HEK293 (cell line): ENCODE results near the gene PPP6C.

ENCODE experiments used
- CTCF ChIA-PET: fragments of 350-600 bp; formaldehyde crosslinking; extraction: SDS; loops from one replicate; lab custom pipeline; 2021; ENCODE audit warnings: antibody characterized with exemption; lab: Yijun Ruan, JAX
- POLR2A ChIA-PET: fragments of 300-600 bp; formaldehyde crosslinking; extraction: SDS; loops from one replicate; lab custom pipeline; 2020; ENCODE audit warnings: antibody characterized with exemption, inconsistent platforms; lab: Yijun Ruan, JAX
- H3K27ac ChIP-seq: fragments of 200-500 bp; sonication (Bioruptor generic); 2 replicates; pipeline ENCODE4 v1.5.1; 2014; ENCODE audit warnings: low read depth, low read length, control low read depth, inconsistent platforms; ENCODE audit errors: extremely low read depth
- H3K36me3 ChIP-seq, 2 experiments: fragments of 200-500 bp in 1 of 2; sonication (Bioruptor generic) in 1 of 2; 1 replicate in 1 of 2; 2 replicates in 1 of 2; pipeline ENCODE4 v1.5.1; 2014 to 2017; ENCODE audit warnings: inconsistent platforms in 2 of 2, low read length in 2 of 2; ENCODE audit not compliant: control insufficient read depth in 2 of 2, insufficient read depth in 1 of 2
- H3K4me1 ChIP-seq: fragments of 200-500 bp; sonication (Bioruptor generic); 2 replicates; pipeline ENCODE4 v1.5.1; 2014; ENCODE audit warnings: mild to moderate bottlenecking, low read length, inconsistent platforms; ENCODE audit not compliant: control insufficient read depth, insufficient read depth
- H3K4me3 ChIP-seq: 2 replicates; pipeline ENCODE4 v1.5.1; 2011; ENCODE audit warnings: low read depth, mild to moderate bottlenecking, control low read depth, low read length, moderate library complexity
- H3K9me3 ChIP-seq: fragments of 200-500 bp; sonication (Bioruptor generic); 2 replicates; pipeline ENCODE4 v1.5.1; 2014; ENCODE audit warnings: low read depth, low read length, inconsistent platforms; ENCODE audit not compliant: control insufficient read depth, insufficient read depth
- EGR2 ChIP-seq: fragments of 450-650 bp; formaldehyde crosslinking; IDR thresholded peaks from 2 replicates; pipeline ENCODE4 v1.5.1; 2016; ENCODE audit warnings: low read depth, missing biosample characterization, missing genetic modification characterization
- HOXC10 ChIP-seq: sonication (generic); formaldehyde crosslinking; IDR thresholded peaks from 2 replicates; pipeline ENCODE4 v1.8.1; 2023; ENCODE audit warnings: mild to moderate bottlenecking, missing genetic modification reagents
- ZBTB17 ChIP-seq: fragments of 450-650 bp; formaldehyde crosslinking; IDR thresholded peaks from 2 replicates; pipeline ENCODE4 v1.5.1; 2016; ENCODE audit warnings: missing biosample characterization, missing genetic modification characterization
- ZBTB21 ChIP-seq: fragments of 450-650 bp; formaldehyde crosslinking; IDR thresholded peaks from 2 replicates; pipeline ENCODE4 v1.5.1; 2017; ENCODE audit warnings: missing biosample characterization, missing genetic modification characterization
- ZBTB48 ChIP-seq: fragments of 450-650 bp; formaldehyde crosslinking; IDR thresholded peaks from 2 replicates; pipeline ENCODE4 v1.5.1; 2016; ENCODE audit warnings: missing biosample characterization, missing genetic modification characterization
- ZFP3 ChIP-seq: fragments of 450-650 bp; formaldehyde crosslinking; IDR thresholded peaks from 2 replicates; pipeline ENCODE4 v1.5.1; 2016; ENCODE audit warnings: low read depth, missing biosample characterization, missing genetic modification characterization
- ZNF169 ChIP-seq: fragments of 450-650 bp; formaldehyde crosslinking; IDR thresholded peaks from 2 replicates; pipeline ENCODE4 v1.5.1; 2016; ENCODE audit warnings: missing biosample characterization, missing genetic modification characterization
- ZNF174 ChIP-seq: fragments of 450-650 bp; formaldehyde crosslinking; IDR thresholded peaks from 2 replicates; pipeline ENCODE4 v1.5.0; 2017; ENCODE audit warnings: missing biosample characterization, mild to moderate bottlenecking, missing genetic modification characterization
- ZNF175 ChIP-seq: fragments of 450-650 bp; formaldehyde crosslinking; IDR thresholded peaks from 2 replicates; pipeline ENCODE4 v1.5.1; 2016; ENCODE audit warnings: missing biosample characterization, missing genetic modification characterization
- ZNF394 ChIP-seq: fragments of 450-650 bp; formaldehyde crosslinking; IDR thresholded peaks from 2 replicates; pipeline ENCODE4 v1.5.1; 2016; ENCODE audit warnings: missing biosample characterization, missing genetic modification characterization, mild to moderate bottlenecking, moderate library complexity, borderline replicate concordance
- ZNF488 ChIP-seq: fragments of 450-650 bp; formaldehyde crosslinking; IDR thresholded peaks from 2 replicates; pipeline ENCODE4 v1.5.1; 2016; ENCODE audit warnings: missing biosample characterization, missing genetic modification characterization
- ZNF558 ChIP-seq: fragments of 450-650 bp; formaldehyde crosslinking; IDR thresholded peaks from 2 replicates; pipeline ENCODE4 v1.5.1; 2016; ENCODE audit warnings: missing biosample characterization, missing genetic modification characterization
- ZNF600 ChIP-seq: fragments of 450-650 bp; formaldehyde crosslinking; IDR thresholded peaks from 2 replicates; pipeline ENCODE4 v1.5.1; 2016; ENCODE audit warnings: missing biosample characterization, missing genetic modification characterization
- ZNF654 ChIP-seq: fragments of 450-650 bp; formaldehyde crosslinking; IDR thresholded peaks from 2 replicates; pipeline ENCODE4 v1.5.1; 2016; ENCODE audit warnings: low read depth, missing biosample characterization, missing genetic modification characterization
- TF ChIP-seq, protein P1 (sequence below): fragments of 450-650 bp; formaldehyde crosslinking; IDR thresholded peaks from 2 replicates; pipeline ENCODE4 v1.5.1; 2016; ENCODE audit warnings: missing biosample characterization, missing genetic modification characterization, borderline replicate concordance
- TF ChIP-seq, protein P2 (sequence below): fragments of 450-650 bp; formaldehyde crosslinking; IDR thresholded peaks from 2 replicates; pipeline ENCODE4 v1.5.1; 2016; ENCODE audit warnings: missing biosample characterization, missing genetic modification characterization, low read depth
- TF ChIP-seq, protein P3 (sequence below): fragments of 450-650 bp; formaldehyde crosslinking; conservative IDR thresholded peaks from 2 replicates; pipeline ENCODE4 v1.5.1; 2016; ENCODE audit warnings: low read depth, missing biosample characterization, missing genetic modification characterization

Gene PPP6C

DNA sequence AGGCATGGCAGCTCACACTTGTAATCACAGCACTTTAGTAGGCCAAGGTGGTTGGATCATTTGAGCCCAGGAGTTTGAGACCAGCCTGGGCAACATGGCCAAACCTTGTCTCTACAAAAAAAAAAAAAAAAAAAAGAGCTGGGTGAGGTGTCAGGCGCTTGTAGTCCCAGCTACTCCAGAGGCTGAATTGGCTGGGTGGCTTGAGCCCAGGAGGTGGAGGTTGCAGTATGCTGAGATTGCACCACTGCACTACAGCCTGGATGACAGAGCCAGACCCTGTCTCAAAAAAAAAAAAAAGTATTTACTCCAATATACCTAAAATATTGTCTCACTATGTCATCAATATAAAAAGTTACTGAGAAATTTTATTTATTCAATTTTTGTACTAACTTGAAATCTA, 49.0 kb downstream of the PPP6C start:
- Histone ChIP-seq H3K27ac (no peak overlapping the region), H3K9me3 (no peaks in the 10 kb centered on the region), H3K4me3 (no peak overlapping the region), H3K36me3 (peaks cover 0 to 15% of the 10 kb centered on the region in 2 experiments; a peak in 2 of 3 replicates), H3K4me1 (no peaks in the 10 kb centered on the region)
- ChIA-PET POLR2A (interaction anchor here (1.1 kb wide), 1 partner anchor 278 kb away, joined by 3 read pairs; no protein-coding TSS in a partner anchor), CTCF (interaction anchor here (0.7 to 1.7 kb wide), 2 partner anchors 8 to 369 kb away, joined by 3 to 5 read pairs; no protein-coding TSS in a partner anchor)
- peak; percentile 34; the same call in 1 of the 2 replicates for TF ChIP-seq ZNF394 (tag by site-specific recombination)
- TF ChIP-seq, protein P1, sequence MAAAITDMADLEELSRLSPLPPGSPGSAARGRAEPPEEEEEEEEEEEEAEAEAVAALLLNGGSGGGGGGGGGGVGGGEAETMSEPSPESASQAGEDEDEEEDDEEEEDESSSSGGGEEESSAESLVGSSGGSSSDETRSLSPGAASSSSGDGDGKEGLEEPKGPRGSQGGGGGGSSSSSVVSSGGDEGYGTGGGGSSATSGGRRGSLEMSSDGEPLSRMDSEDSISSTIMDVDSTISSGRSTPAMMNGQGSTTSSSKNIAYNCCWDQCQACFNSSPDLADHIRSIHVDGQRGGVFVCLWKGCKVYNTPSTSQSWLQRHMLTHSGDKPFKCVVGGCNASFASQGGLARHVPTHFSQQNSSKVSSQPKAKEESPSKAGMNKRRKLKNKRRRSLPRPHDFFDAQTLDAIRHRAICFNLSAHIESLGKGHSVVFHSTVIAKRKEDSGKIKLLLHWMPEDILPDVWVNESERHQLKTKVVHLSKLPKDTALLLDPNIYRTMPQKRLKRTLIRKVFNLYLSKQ, result no peak

DNA sequence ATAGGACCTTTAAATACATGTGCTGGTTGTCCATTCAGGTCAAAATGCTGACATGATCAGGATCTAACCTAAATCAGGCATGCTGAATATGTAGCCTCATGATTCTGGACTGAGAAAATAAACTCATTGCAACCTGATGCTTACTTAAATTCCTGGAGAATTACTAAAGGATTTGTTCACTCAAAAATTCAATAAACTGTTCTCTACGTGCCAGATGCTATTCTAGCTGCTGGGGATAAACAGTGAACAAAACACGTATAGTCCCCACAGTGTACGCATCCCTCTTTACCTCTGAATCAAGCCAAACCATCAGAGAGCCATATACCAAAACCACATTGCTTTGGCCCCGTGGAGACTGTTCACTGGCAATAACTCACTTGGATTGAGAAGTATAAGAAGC, 52.4 kb downstream of the PPP6C start:
- no peak overlapping the region for H3K27ac ChIP-seq
- TF ChIP-seq EGR2 (no peak), ZNF175 (no peak), ZNF169 (no peak), ZFP3 (no peak), ZNF654 (tag by site-specific recombination) (no peak)
- peaks cover 0 to 15% of the 10 kb centered on the region in 2 experiments; a peak in 2 of 3 replicates for H3K36me3 ChIP-seq
- ChIA-PET POLR2A (no interaction called here), CTCF (no interaction called here)
- H3K4me3 ChIP-seq, result no peak overlapping the region
- H3K9me3 ChIP-seq, result no peaks in the 10 kb centered on the region
- H3K4me1 ChIP-seq, result no peaks in the 10 kb centered on the region

DNA sequence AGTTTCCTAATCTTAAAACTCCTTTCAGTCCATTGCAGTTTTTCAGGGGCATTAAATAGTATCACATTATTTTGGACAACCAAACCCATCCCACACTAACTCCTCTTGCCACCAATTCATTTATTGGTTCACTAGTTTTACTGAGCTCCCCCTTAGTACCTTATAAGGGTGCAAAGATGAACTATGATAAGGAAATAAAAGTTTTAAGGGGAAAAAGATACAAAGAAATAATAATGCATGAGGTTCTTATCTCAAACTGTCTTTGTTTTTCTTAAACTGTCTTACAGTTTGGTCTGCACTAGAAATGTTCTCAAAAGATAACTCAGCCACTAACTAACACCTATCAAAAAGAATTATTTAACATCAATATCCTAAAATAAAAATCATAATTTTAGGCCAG, 54.6 kb downstream of the PPP6C start:
- ChIA-PET CTCF (no interaction called here), POLR2A (no interaction called here)
- H3K36me3 ChIP-seq, result peaks cover 0 to 8% of the 10 kb centered on the region in 2 experiments; a peak in 2 of 3 replicates
- TF ChIP-seq, protein P2, sequence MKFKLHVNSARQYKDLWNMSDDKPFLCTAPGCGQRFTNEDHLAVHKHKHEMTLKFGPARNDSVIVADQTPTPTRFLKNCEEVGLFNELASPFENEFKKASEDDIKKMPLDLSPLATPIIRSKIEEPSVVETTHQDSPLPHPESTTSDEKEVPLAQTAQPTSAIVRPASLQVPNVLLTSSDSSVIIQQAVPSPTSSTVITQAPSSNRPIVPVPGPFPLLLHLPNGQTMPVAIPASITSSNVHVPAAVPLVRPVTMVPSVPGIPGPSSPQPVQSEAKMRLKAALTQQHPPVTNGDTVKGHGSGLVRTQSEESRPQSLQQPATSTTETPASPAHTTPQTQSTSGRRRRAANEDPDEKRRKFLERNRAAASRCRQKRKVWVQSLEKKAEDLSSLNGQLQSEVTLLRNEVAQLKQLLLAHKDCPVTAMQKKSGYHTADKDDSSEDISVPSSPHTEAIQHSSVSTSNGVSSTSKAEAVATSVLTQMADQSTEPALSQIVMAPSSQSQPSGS, result no peak
- TF ChIP-seq ZNF174 (tag by site-specific recombination) (no peak), ZBTB17 (tag by site-specific recombination) (no peak), ZBTB21 (tag by site-specific recombination) (no peak), ZNF488 (tag by site-specific recombination) (no peak), ZNF558 (tag by site-specific recombination) (no peak), HOXC10 (CRISPR knock-in tag) (no peak), ZNF600 (tag by site-specific recombination) (no peak), ZBTB48 (tag by site-specific recombination) (no peak)
- TF ChIP-seq, protein P3, sequence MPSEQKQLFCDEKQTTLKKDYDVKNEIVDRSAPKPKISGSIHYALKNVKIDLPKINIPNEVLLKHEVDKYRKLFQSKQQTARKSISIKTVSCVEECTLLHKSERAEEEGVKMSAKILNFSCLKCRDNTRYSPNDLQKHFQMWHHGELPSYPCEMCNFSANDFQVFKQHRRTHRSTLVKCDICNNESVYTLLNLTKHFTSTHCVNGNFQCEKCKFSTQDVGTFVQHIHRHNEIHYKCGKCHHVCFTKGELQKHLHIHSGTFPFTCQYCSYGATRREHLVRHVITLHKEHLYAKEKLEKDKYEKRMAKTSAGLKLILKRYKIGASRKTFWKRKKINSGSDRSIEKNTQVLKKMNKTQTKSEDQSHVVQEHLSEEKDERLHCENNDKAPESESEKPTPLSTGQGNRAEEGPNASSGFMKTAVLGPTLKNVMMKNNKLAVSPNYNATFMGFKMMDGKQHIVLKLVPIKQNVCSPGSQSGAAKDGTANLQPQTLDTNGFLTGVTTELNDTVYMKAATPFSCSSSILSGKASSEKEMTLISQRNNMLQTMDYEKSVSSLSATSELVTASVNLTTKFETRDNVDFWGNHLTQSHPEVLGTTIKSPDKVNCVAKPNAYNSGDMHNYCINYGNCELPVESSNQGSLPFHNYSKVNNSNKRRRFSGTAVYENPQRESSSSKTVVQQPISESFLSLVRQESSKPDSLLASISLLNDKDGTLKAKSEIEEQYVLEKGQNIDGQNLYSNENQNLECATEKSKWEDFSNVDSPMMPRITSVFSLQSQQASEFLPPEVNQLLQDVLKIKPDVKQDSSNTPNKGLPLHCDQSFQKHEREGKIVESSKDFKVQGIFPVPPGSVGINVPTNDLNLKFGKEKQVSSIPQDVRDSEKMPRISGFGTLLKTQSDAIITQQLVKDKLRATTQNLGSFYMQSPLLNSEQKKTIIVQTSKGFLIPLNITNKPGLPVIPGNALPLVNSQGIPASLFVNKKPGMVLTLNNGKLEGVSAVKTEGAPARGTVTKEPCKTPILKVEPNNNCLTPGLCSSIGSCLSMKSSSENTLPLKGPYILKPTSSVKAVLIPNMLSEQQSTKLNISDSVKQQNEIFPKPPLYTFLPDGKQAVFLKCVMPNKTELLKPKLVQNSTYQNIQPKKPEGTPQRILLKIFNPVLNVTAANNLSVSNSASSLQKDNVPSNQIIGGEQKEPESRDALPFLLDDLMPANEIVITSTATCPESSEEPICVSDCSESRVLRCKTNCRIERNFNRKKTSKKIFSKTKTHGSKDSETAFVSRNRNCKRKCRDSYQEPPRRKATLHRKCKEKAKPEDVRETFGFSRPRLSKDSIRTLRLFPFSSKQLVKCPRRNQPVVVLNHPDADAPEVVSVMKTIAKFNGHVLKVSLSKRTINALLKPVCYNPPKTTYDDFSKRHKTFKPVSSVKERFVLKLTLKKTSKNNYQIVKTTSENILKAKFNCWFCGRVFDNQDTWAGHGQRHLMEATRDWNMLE, result no peak
- H3K4me3 ChIP-seq, result no peak overlapping the region
- no peak overlapping the region for H3K27ac ChIP-seq
- H3K4me1 ChIP-seq, result no peaks in the 10 kb centered on the region
- H3K9me3 ChIP-seq, result no peaks in the 10 kb centered on the region
